H1 (cell line): Measurements from ENCODE around the gene LRP8. TPM values are rescaled to one million over a fixed set of nuclear protein-coding genes. Genes with fewer than 3 reads are reported as not detected.

Experiments used
- CTCF ChIA-PET: fragments of 300-600 bp; sonication (Branson Sonifier 250); formaldehyde crosslinking; loops from one replicate; lab custom pipeline; 2021; ENCODE audit not compliant: partially characterized antibody; lab: Charles Lee
- POLR2A ChIA-PET: fragments of 300-600 bp; sonication (Branson Sonifier 250); formaldehyde crosslinking; loops from one replicate; lab custom pipeline; 2021; ENCODE audit warnings: inconsistent platforms; ENCODE audit not compliant: partially characterized antibody; lab: Charles Lee
- DNase-seq, 2 experiments: peaks; one replicate each; pipeline versions ENCODE4 v3.0.0 to v3.0.0-alpha.2; 2010 to 2022; ENCODE audit warnings: low spot score in 2 of 2, low read depth in 1 of 2, mixed read lengths in 1 of 2
- FAIRE-seq: peaks from 2 replicates; lab custom pipeline; 2011; peaks lifted over from hg19 to GRCh38; lab: Jason Lieb, UNC
- H2AFZ ChIP-seq: 2 replicates; pipeline ENCODE4 v1.8.1; 2012; ENCODE audit warnings: low read length, inconsistent platforms
- H2AK5ac ChIP-seq: 2 replicates; pipeline ENCODE4 v1.6.1; 2013; ENCODE audit warnings: low read depth, low read length
- H2BK120ac ChIP-seq: replicated peaks from 2 replicates; pipeline ENCODE3; 2013; ENCODE audit warnings: low read depth, low read length, inconsistent platforms
- H2BK12ac ChIP-seq: 2 replicates; pipeline ENCODE4 v1.6.1; 2013; ENCODE audit warnings: low read depth, low read length
- H2BK15ac ChIP-seq: 2 replicates; pipeline ENCODE4 v1.6.1; 2013; ENCODE audit warnings: low read length
- H2BK20ac ChIP-seq: 2 replicates; pipeline ENCODE4 v1.6.1; 2013; ENCODE audit warnings: low read length
- H2BK5ac ChIP-seq: 2 replicates; pipeline ENCODE4 v1.6.1; 2013; ENCODE audit warnings: low read depth, low read length
- H3K14ac ChIP-seq: 2 replicates; pipeline ENCODE4 v1.6.1; 2013; ENCODE audit warnings: inconsistent platforms; ENCODE audit not compliant: insufficient read length
- H3K18ac ChIP-seq: 2 replicates; pipeline ENCODE4 v1.6.1; 2013; ENCODE audit warnings: low read length; ENCODE audit errors: extremely low read depth
- H3K23ac ChIP-seq: 2 replicates; pipeline ENCODE4 v1.6.1; 2013; ENCODE audit warnings: inconsistent platforms; ENCODE audit not compliant: insufficient read length
- H3K23me2 ChIP-seq: 2 replicates; pipeline ENCODE4 v1.6.1; 2013; ENCODE audit warnings: low read depth, low read length
- H3K27ac ChIP-seq: 2 replicates; pipeline ENCODE4 v1.6.1; 2011; ENCODE audit warnings: low read depth, low read length, inconsistent platforms
- H3K27me3 ChIP-seq, 4 experiments: replicated peaks in 1 of 4; 1 replicate in 1 of 4; 2 replicates in 3 of 4; pipeline versions ENCODE4 v1.6.1 to v1.8.1; 2011 to 2013; ENCODE audit warnings: low read length in 3 of 4, mild to moderate bottlenecking in 3 of 4, inconsistent platforms in 2 of 4, mixed read lengths in 2 of 4, moderate library complexity in 1 of 4; ENCODE audit not compliant: control insufficient read depth in 3 of 4, insufficient read depth in 3 of 4; ENCODE audit errors: extremely low read depth in 1 of 4
- H3K36me3 ChIP-seq, 4 experiments: 2 replicates each; pipeline versions ENCODE4 v1.6.1 to v1.8.1; 2011 to 2013; ENCODE audit warnings: mild to moderate bottlenecking in 4 of 4, low read length in 3 of 4, moderate library complexity in 2 of 4, control low read depth in 1 of 4, inconsistent platforms in 1 of 4; ENCODE audit not compliant: insufficient read depth in 4 of 4, control insufficient read depth in 2 of 4
- H3K4ac ChIP-seq: replicated peaks from 2 replicates; pipeline ENCODE3; 2013; ENCODE audit warnings: low read length, low read depth, mixed read lengths, inconsistent platforms; ENCODE audit not compliant: insufficient read length
- H3K4me1 ChIP-seq, 4 experiments: replicated peaks in 1 of 4; 1 replicate in 1 of 4; 2 replicates in 3 of 4; pipeline versions ENCODE4 v1.6.1 to v1.8.1; 2011 to 2013; ENCODE audit warnings: low read length in 3 of 4, inconsistent platforms in 2 of 4, mixed read lengths in 1 of 4; ENCODE audit not compliant: insufficient read depth in 4 of 4, control insufficient read depth in 3 of 4
- H3K4me2 ChIP-seq, 2 experiments: 2 replicates each; pipeline versions ENCODE4 v1.6.1 to v1.8.1; 2011 to 2013; ENCODE audit warnings: low read depth in 2 of 2, low read length in 2 of 2, control low read depth in 1 of 2, inconsistent platforms in 1 of 2, mild to moderate bottlenecking in 1 of 2; ENCODE audit not compliant: insufficient read depth in 1 of 2
- H3K4me3 ChIP-seq, 4 experiments: fragments of 200-600, 300-600 bp in 1 of 4; sonication (generic), shearing (Covaris generic), sonication (Bioruptor Twin) in 1 of 4; 2 replicates each; pipeline versions ENCODE4 v1.5.1 to v1.8.1; 2011 to 2016; ENCODE audit warnings: low read length in 4 of 4, low read depth in 3 of 4, control low read depth in 2 of 4, inconsistent platforms in 2 of 4, mild to moderate bottlenecking in 2 of 4, mixed read lengths in 1 of 4, moderate library complexity in 1 of 4; ENCODE audit not compliant: insufficient read depth in 2 of 4; ENCODE audit errors: extremely low read depth in 1 of 4
- H3K56ac ChIP-seq: replicated peaks from 2 replicates; pipeline ENCODE3; 2013; ENCODE audit warnings: low read depth, mild to moderate bottlenecking, mixed read lengths, low read length, inconsistent platforms; ENCODE audit not compliant: insufficient read length
- H3K79me1 ChIP-seq: 2 replicates; pipeline ENCODE4 v1.6.1; 2013; ENCODE audit warnings: low read depth, low read length, control low read depth
- H3K79me2 ChIP-seq, 2 experiments: 2 replicates each; pipeline versions ENCODE4 v1.6.1 to v1.8.1; 2012 to 2013; ENCODE audit warnings: low read length in 2 of 2, mild to moderate bottlenecking in 2 of 2, inconsistent platforms in 1 of 2; ENCODE audit not compliant: insufficient read depth in 2 of 2, control insufficient read depth in 1 of 2
- H3K9ac ChIP-seq, 4 experiments: replicated peaks in 1 of 4; 1 replicate in 1 of 4; 2 replicates in 3 of 4; pipeline versions ENCODE4 v1.6.1 to v1.8.1; 2011 to 2013; ENCODE audit warnings: low read depth in 3 of 4, low read length in 3 of 4, control low read depth in 2 of 4, mild to moderate bottlenecking in 2 of 4, moderate library complexity in 2 of 4, inconsistent platforms in 1 of 4; ENCODE audit errors: extremely low read depth in 1 of 4
- H3K9me3 ChIP-seq, 2 experiments: 2 replicates each; pipeline versions ENCODE4 v1.6.1 to v1.8.1; 2012 to 2013; ENCODE audit warnings: mild to moderate bottlenecking in 2 of 2, moderate library complexity in 2 of 2, control low read depth in 1 of 2, inconsistent platforms in 1 of 2, low read depth in 1 of 2, low read length in 1 of 2, mixed read lengths in 1 of 2; ENCODE audit not compliant: insufficient read depth in 2 of 2
- H4K20me1 ChIP-seq, 2 experiments: replicated peaks in 1 of 2; 2 replicates each; pipeline versions ENCODE3 to v1.8.1; 2011 to 2013; ENCODE audit warnings: inconsistent platforms in 2 of 2, low read length in 2 of 2, mild to moderate bottlenecking in 1 of 2; ENCODE audit not compliant: insufficient read depth in 2 of 2, control insufficient read depth in 1 of 2
- H4K5ac ChIP-seq: 2 replicates; pipeline ENCODE4 v1.6.1; 2013; ENCODE audit warnings: low read length, low read depth, mixed read lengths, inconsistent platforms; ENCODE audit not compliant: insufficient read length
- H4K8ac ChIP-seq: 2 replicates; pipeline ENCODE4 v1.8.0; 2013; ENCODE audit warnings: mild to moderate bottlenecking, moderate library complexity, low read length, inconsistent platforms; ENCODE audit not compliant: insufficient read depth; ENCODE audit errors: extremely low read depth
- H4K91ac ChIP-seq: replicated peaks from 2 replicates; pipeline ENCODE3; 2013; ENCODE audit warnings: low read length, mixed read lengths, inconsistent platforms; ENCODE audit not compliant: insufficient read length
- WGBS, 2 experiments: shearing (Covaris generic) in 1 of 2; methylation state at CpG; one replicate each; pipeline versions ENCODE4 v1.1.6 to v1.1.7; 2013 to 2015; ENCODE audit warnings: low lambda C conversion rate in 2 of 2, mixed read lengths in 2 of 2, inconsistent platforms in 1 of 2, low coverage in 1 of 2, missing lambda C conversion rate in 1 of 2; ENCODE audit not compliant: insufficient replicate concordance in 2 of 2, insufficient coverage in 1 of 2, insufficient read length in 1 of 2; ENCODE audit errors: extremely low coverage in 1 of 2, missing lambda C conversion rate in 1 of 2; 5-methylcytosine and 5-hydroxymethylcytosine counted together
- polyA plus RNA-seq, 7 experiments: library from polyadenylated mRNA; depleted of rRNA in 3 of 7; stranded (reverse) in 5 of 7; unstranded in 2 of 7; fragments of >200 nt in 5 of 7; fragments of 200-250 nt in 2 of 7; gene quantifications; 1 replicate in 5 of 7; 2 replicates in 1 of 7; 4 replicates in 1 of 7; pipeline versions ENCODE4 v1.2.1 to v1.2.3, GENCODE V29; 2011 to 2013; ENCODE audit warnings: missing spikeins in 2 of 7, mixed read lengths in 2 of 7
- total RNA-seq: library from RNA; stranded (reverse); fragmentation: NEBNext Ultra II Directional; extraction: Animal tissue kit (Norgen Biotek cat#: 25700); gene quantifications from 2 replicates; pipeline ENCODE4 v1.2.1, GENCODE V29; 2021

LRP8 gene
- total and polyA plus RNA-seq, 2 of the 8 experiments (the other 6 are each of a cell fraction or from before 2014, with no cell fraction given), result 63.2 to 66.4 TPM

DNA sequence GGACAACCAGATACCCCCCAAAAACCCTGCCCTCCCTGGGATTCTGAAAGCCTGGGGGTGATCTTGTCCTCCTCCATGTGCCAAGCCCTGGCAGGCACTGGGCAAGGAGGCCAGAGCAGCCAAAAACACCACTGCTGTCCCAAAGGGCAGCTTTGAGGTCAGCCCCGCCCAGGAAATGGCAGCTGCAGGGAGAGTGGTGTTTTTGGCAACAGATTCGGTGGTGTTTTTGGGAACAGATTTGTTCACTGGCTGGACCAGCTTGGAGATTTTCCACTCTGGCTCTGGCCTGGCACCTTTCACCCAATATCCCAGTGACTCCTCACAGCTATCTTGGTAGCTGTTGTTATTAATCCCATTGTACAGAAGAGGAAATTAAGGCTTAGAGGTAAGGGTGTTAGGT lies 34.7 kb downstream of the LRP8 start:
- H2BK12ac ChIP-seq, result no peak overlapping the region
- peaks cover 0 to 19% (median 6%) of the 10 kb centered on the region in 4 experiments; a peak in 3 of 8 replicates for H3K36me3 ChIP-seq
- no peak overlapping the region for H4K91ac ChIP-seq
- ChIA-PET CTCF (interaction anchor here (0.8 to 11.3 kb wide), 6 partner anchors 11 to 178 kb away, joined by 3 to 103 read pairs (median 3); no protein-coding TSS in a partner anchor), POLR2A (interaction anchor here (1.2 kb wide), 1 partner anchor 32 kb away, joined by 3 read pairs; no protein-coding TSS in a partner anchor)
- H4K5ac ChIP-seq, result no peak overlapping the region
- FAIRE-seq, result no peak
- no peak overlapping the region for H3K9ac ChIP-seq
- H4K8ac ChIP-seq, result peak overlapping the region; percentile 46; the same call in 1 of the 2 replicates
- no peak overlapping the region for H2BK5ac ChIP-seq
- H3K27me3 ChIP-seq, result no peaks in the 10 kb centered on the region
- no peaks in the 10 kb centered on the region for H3K9me3 ChIP-seq
- no peak overlapping the region for H3K14ac ChIP-seq
- no peak overlapping the region for H2BK15ac ChIP-seq
- no peak overlapping the region for H3K23ac ChIP-seq
- no peak overlapping the region for H3K4me2 ChIP-seq
- H3K4ac ChIP-seq, result no peak overlapping the region
- H4K20me1 ChIP-seq, result peaks cover 12 to 36% of the 10 kb centered on the region in 2 experiments
- DNase-seq, result no peak
- H2BK20ac ChIP-seq, result no peak overlapping the region
- peaks cover 0 to 25% of the 10 kb centered on the region in 2 experiments; a peak in 2 of 4 replicates for H3K79me2 ChIP-seq
- WGBS, 2 experiments, result 68% methylated on average over 2 of the region's 2 CpGs; no CpG with 5 or more reads in 1 of the 2 experiments
- H3K79me1 ChIP-seq, result peaks cover 28% of the 10 kb centered on the region
- no peak overlapping the region for H3K27ac ChIP-seq
- H3K18ac ChIP-seq, result no peak overlapping the region
- H3K23me2 ChIP-seq, result no peaks in the 10 kb centered on the region
- no peak overlapping the region for H3K4me3 ChIP-seq
- no peak overlapping the region for H2AK5ac ChIP-seq
- H3K56ac ChIP-seq, result no peak overlapping the region
- H2BK120ac ChIP-seq, result no peak overlapping the region
- H3K4me1 ChIP-seq, result peaks cover 0 to 17% (median 2%) of the 10 kb centered on the region in 4 experiments; a peak in 3 of 7 replicates
- no peak overlapping the region for H2AFZ ChIP-seq
